Activated effector memory CD4-positive, alpha-beta T cell treated with anti-CD3 and anti-CD28 coated beads, Interleukin-2, amount 50 U/mL, for 16 hours (primary cell): ENCODE measurements around the gene CYP2E1.
"Not testable (repeated sequence)": the region's sequence is repeated elsewhere in the genome, so short reads cannot be mapped to it uniquely, and the experiment has no call there.

ENCODE experiments used
- DNase-seq: peaks from one replicate; pipeline ENCODE4 v3.0.0-alpha.2; 2020

The CYP2E1 gene

DNA sequence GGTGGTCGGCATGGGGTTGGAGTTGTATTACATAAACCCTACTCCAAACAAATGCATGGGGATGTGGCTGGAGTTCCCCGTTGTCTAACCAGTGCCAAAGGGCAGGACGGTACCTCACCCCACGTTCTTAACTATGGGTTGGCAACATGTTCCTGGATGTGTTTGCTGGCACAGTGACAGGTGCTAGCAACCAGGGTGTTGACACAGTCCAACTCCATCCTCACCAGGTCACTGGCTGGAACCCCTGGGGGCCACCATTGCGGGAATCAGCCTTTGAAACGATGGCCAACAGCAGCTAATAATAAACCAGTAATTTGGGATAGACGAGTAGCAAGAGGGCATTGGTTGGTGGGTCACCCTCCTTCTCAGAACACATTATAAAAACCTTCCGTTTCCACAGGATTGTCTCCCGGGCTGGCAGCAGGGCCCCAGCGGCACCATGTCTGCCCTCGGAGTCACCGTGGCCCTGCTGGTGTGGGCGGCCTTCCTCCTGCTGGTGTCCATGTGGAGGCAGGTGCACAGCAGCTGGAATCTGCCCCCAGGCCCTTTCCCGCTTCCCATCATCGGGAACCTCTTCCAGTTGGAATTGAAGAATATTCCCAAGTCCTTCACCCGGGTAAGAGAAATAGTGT lies at the start of gene CYP2E1:
Gene CYP2E1 (plus strand): TSS at position 407 of the 632 bp plus-strand sequence. CDS start 33 bp downstream, at position 440.
- no peak for DNase-seq

DNA sequence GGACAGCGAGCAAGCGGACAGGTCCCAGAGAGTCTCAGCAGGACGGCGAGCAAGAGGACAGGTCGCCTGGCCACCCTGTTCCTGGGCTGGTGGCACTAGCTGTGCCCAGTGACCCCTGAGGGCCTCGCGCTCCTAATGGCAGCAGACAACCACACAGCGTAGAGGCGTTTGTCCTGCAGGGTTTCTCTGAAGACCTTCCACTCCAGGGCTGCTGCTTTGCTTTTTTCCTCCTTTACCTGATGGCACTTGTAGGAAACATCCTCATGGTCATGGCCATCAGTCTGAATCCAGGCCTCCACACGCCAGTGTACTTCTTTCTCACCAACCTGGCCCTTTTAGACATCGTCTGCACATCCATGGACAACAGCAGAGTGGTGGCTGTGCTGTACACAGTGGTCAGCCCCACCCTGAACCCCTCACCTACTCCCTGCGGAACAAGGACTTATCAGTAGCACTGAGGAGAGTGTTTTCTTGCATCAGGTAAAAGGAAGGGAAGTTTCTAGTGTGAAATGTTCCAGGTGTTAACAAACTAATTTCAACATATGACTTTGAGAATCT lies 46.0 kb upstream of the CYP2E1 start:
- DNase-seq: no peak

DNA sequence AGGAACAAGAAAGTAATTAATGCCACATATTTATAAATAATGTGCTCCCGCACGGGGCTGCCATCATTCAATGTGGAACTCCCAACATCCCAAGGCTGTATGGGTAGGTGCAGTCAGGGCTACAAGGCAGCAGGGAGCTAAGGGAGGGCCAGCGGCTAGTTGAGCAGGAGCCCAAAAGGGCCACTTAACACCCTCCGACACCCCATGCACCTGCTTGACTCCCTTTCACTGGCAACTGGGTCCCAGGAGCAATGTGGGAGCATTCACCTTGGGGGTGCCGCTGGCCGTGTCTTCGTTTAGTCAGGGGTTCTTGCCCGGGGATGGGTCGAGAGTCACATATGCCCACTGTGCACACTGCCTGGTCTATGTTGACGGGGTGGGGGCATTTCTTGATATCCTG lies 45.5 kb upstream of the CYP2E1 start:
- DNase-seq: no peak

DNA sequence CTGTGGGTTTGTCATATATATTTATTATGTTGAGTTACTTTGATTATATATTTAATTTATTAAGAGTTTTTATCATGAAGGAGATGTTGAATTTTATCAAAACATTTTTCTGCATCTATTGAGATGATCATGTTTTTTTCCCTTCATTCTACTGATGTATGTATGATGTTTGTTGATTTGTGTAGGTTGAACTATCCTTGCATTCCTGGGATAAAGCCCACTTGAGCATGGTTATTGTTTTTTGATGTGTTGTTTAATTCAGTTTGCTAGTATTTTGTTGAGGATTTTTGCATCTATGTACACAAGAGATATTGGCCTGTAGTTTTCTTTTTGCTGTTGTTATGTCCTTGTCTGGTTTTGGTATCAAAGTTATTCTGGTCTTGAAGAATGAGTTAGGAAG lies 42.3 kb upstream of the CYP2E1 start:
- DNase-seq: no peak

DNA sequence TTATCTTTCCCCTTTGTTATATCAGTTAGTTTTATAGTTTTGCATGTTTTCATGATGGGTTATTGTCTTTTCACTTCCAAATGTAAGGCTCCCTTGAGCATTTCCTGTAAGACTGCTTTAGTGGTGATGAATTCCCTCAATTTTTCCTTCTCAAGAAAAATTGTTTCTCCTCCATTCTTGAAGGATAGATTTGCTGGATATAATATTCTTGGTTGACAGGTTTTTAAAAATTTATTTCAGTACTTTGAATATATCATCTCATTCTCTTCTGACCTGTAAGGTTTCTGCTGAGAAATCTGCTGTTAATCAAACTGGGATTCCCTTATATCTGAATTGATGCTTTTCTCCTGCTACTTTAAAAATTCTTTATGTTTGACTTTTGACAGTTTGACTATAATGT lies 40.1 kb upstream of the CYP2E1 start:
- DNase-seq: no peak

DNA sequence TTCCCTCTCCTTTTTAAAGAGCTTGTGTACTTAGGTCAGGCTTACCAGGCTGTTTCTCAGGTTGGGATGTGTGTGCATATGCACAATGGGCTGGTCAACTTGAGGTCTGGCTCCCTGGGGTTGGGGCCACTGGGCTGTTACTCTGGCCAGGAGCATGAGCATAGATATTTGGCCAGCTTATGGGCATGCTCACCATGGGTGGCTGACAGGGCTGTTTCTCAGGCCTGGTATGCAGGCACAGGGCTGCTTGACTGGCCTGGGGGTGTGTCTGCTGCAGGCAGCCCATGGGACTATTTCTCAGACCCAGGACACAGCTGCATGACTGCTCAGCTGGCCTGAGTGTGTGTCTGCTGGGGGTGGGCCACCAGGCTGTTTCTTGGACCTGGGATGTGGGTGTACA lies 38.8 kb upstream of the CYP2E1 start:
- DNase-seq: no peak

DNA sequence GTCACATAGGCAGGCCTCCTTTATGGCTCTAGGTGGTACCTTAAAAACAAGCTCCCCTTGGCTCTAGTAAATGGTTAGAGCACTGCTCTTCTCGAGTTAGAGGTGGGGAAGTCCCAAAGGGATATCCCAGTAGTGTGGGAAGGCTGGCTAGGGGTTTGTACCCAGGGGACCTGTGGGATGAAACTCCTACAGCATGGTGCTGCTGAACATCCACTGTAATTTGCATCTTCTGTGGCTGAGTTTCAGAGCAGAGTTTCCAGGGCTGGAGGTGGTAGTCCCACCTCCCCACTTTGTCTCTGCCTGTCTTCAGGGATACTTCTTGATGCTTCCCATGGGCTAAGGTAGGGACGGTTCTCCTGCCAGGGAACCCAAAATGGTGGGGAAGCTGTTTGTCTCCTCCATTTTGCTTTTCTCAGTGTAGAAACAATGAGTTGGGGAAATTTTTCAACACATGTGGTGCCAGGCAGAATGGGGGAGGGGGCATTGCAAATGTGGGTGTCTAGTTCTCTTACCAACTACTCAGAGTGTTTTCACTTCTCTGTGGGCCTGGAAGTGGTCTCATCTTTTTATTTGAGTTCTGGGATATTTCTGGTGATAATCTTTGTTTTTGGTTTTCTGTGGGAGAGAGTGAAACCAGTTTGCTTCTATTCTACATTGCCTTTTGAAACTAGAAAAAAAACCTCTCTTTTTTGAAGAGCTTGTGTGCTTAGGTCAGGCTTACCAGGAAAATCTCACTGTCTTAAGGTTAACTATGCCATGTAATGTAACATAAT lies 37.2 kb upstream of the CYP2E1 start:
- no peak for DNase-seq

DNA sequence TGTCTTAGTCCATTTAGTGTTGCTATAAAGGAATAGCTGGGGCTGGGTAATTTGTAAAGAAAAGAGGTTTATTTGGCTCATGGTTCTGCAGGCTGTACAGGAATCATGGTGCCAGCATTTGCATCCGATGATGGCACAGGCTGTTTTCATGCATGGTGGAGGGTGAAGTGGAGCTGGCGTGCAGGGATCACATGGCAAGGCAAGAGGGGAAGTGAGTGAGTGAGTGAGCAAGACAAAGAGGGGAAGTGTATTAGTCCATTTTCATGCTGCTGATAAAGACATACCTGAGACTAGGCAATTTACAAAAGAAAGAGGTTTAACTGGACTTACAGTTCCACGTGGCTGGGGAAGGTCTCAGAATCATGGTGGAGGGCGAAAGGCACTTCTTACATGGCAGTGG lies 33.6 kb upstream of the CYP2E1 start:
- not testable (repeated sequence) for DNase-seq

DNA sequence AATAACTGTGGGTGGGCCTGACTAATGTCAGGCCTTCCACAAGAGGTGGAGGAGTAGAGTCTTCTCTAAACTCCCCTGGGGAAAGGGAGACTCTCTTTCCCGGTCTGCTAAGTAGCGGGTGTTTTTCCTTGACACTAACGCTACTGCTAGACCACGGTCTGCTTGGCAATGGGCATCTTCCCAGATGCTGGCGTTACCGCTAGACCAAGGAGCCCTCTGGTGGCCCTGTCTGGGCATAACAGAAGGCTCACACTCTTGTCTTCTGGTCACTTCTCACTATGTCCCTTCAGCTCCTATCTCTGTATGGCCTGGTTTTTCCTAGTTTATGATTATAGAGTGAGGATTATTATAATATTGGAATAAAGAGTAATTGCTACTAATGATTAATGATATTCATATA lies 29.8 kb upstream of the CYP2E1 start:
- DNase-seq: not testable (repeated sequence)

DNA sequence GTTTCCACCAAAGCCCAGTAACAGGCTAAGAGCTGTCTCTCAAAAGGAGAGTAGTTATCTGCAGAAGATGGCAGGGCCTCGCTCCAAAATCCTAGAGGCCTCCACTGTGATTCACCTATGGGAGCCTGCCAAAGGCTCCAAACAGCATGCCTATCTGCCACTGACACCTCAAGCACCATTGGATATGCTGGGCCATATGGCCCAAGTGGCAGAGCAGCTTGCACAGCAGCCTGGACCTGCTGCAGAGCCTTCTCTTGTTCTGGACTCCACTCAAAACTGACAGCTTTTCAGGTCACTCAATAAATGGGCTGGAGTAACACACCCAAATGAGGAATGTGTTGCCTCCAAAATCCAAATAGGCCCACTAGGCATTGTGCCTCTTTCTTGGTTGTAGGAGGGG lies 28.0 kb upstream of the CYP2E1 start:
- not testable (repeated sequence) for DNase-seq

DNA sequence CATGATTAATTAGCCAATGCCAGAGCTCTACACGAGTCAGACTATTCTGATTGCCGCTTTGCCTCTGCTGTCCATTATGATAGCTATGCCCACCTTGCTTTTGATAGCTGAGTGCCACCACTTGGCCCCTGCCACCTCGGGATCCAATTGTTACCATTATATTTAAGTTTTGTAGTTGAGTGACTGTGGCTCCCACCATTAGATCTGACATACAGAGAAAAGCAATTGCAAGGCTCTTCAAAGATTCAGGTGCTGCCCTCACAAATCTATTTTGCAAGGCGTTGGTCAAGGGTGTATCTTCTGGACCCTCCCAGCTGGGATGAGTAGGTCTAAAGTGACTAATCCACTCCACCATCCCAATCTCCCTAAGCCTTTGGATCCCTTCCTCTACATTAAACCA lies 26.3 kb upstream of the CYP2E1 start:
- not testable (repeated sequence) for DNase-seq

DNA sequence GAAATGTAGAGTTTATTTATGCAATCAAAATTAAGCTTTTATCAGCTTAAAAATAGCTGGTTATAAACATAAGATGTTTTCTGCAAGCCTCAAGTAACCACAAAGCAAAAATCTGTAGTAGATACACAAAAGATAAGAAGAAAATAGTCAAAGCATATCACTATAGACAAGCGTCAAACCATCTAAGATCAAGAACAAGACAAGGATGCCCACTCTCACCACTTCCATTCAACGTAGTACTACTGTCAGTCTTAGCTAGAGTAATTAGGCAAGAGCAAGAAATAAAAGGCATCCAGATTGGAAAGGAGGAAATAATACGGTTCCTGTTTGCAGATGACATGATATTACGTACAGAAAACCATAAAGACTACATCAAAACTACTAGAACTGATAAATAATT lies 17.5 kb upstream of the CYP2E1 start:
- DNase-seq: no peak

DNA sequence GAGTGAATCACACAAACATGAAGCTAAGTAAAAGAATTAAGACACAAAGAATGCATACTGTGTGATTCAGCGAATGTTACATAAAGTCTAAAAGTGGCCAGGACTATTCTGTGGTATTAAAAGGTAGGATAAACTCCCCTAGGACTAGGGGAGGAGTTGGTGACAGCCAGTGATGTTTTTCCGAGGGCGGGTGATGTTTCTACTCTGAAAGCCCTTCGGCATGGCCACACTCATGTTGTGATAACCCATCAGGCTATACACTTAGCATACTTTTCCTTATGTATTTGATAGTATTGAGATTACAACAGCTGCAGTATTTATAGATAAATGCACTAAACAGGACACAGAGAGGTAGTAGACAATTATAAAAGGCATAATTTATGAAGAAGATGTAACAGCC lies 15.8 kb upstream of the CYP2E1 start:
- no peak for DNase-seq

DNA sequence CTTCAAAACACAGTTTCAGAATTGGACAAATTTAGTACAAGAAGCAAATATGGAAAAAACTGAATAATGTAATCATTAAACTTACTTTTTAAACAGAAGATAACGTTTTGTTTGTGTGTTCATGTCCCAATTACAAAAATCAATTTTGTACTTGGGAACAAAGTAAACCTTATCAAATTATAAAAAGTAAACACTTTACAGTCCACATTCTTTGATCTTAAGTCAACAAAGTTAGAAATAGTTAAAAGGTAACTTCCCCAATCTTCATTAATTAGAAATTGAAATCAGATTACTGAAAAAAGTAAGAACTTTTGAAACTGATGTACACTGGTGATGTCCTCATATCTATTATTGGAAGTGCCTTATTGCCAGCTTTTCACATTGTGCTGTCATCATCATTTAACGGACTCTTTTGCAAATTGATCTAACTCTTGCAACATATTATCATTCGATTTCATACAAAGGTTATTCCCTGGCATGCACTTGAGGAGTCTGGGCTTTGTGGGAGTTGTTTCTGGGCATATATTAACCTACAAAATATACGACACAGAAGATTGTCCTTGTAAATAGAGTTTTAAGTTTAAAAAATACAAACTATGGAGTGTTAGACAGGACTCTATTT lies 15.1 kb upstream of the CYP2E1 start:
- no peak for DNase-seq

DNA sequence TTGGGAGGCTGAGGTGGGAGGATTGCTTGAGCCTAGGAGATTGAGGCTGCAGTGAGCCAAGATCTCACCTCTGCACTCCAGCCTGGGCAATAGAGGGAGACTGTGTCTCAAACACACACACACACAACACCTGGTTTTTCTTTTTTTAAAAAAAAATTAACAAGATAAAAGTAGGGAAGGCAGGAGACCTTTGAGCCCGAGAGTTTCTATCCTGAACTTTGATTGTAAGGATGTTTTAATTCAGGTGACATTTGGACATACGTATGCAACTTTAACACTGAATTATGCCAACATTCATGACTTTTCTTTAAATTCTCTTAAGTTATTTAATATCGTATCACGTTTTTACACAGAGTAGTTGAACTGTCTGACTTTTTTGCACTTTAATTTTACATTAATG lies 11.7 kb upstream of the CYP2E1 start:
- no peak for DNase-seq

DNA sequence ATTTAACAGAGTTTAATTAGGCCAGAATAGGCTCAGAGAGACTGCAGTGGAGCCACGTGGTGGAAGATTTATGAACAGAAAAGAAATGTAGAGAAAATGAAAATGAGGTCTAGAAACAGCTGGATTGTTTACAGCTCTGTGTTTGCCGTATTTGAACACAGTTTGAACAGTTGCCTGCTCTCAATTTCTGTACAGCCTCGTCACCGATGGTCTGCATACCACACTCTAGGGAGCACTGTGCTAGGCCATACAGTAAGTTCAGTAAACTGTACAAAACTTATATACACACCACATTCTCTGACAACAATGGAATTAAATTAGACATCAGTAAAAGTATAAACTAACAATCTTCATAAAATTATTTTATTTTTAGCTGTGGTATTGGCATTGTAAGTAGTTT lies 11.1 kb upstream of the CYP2E1 start:
- no peak for DNase-seq

DNA sequence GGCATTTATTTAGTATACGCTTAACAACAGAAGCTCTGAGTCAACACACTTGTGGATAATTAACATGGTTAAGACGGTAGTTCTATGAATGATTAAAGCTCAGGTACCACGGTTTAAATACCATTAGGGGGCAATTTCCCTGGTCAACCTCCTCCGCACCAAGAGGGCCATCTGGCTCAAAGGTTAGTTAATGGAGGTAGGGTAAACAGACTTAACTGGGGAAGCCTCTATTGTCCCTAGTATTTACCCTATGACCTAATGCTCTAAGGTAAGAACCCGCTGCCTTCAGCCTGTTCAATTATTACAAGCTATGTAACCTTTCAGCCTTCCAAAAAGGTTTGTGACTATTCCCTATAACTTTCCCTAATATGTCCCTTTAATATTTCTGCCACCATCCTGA lies 8.6 kb upstream of the CYP2E1 start:
- DNase-seq: not testable (repeated sequence)

DNA sequence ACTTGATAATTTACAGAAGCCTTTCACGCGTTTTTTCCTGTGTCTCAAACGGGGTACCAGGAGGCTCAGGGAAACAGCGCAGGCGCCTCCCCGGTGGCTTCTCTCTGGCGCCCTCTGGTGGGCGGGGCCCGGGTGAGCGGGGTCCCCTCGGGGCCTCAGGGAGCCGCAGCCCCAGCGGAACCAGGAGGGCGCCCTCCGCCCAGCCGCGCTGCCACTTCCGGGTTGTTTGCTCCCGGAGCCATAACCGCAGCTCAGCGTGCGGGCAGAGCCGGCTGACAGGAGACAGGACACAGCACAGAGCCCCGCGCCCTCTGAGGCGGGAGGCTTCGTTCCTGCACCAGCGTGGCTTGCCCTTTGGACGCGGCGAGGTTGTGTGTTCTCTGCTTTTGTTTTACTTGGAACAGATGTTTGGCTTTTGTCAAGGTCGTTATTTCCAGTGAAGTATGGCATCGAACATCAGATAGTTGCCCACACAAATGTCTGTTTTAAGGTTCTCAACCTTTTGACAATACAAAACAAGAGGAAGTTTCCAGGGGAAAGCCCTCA lies 6.9 kb upstream of the CYP2E1 start:
- peak; percentile 97 for DNase-seq

DNA sequence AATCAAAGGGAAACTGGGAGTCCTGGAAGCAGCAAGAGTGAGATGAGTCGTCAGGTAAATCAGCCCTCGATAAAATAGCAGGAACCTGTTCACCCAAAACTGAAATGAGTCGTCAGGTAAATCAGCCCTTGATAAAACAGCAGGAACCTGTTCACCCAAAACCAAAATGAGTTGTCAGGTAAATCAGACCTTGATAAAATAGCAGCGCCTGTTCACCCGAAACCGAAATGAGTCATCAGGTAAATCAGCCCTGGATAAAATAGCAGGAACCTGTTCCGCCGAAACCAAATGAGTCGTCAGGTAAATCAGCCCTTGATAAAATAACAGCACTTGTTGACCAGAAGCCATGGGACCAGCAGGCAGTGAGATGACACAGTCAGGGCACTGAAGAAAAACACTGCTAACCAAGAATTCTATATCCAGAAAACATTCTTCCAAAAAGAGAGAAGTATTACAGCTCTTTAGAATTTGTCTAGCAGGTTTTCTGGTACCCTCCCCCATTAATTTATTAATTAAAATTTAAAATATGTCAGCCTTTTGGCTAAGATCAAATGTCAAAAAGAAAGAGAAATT lies 3.4 kb upstream of the CYP2E1 start:
- no peak for DNase-seq

DNA sequence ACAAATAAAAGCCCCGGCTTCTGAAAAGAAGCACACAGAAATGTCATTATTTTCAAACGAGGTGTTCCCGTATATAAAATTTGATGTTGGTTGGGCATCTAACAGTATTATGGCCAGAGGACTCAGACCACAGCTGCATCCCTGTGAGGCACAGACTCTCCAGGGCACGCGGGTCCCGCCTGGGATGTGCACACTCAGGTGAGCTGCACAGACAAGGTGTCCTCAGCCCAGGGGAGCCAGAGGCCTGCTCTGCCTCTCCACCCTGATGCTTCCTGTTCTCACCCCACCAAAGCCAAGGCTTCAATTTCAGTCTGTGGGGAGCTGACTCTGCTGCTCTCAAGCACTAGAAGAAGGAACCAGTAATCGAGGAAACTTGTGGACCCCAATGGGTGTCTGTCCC lies 1.7 kb upstream of the CYP2E1 start:
- no peak for DNase-seq

DNA sequence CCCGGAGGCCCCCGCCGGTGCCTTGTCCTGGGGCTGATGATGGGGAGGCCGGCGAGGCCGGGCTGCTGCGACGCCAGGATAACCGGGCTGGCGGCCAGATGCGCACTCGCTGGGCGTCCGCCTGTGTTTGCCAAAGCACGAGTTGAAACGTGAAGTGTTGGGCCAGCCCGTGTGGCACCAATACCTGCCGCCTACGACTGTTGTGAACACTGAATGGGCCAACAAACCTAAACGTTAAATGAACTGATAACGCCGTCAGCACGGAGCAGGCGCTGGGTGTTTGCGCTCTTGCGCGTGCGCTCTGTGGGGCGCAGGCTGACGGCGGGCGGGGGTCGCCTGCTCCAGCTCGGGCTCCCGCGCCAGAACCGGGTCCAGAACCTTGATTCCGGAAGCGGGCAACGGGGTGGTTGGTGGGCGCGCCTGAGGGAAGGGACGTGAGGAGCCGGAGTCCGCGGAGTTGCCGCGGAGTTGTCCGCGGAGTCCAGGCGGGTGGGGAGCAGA lies 658 bp downstream of the CYP2E1 start:
- no peak for DNase-seq

DNA sequence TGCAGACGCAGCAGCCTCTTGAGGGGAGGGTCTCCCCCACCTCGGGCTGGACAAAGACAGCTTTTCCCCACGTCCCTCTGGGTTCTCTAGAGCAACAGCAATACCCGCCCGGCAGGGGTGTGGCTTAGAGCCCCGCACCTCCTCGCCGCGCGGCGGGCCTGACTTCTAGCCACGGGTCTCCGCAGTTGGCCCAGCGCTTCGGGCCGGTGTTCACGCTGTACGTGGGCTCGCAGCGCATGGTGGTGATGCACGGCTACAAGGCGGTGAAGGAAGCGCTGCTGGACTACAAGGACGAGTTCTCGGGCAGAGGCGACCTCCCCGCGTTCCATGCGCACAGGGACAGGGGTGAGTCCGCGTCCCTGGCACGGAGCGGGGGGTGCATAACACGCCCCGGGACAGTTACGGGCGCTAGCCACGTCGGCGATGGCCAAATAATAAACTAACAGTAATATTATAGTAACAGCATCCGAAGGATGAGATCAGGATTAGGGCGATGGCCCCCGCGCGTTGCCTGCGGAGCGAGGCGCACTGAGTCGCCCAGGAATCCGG lies 1.2 kb downstream of the CYP2E1 start:
- DNase-seq: no peak
